ENCODE data around the gene DSG3. TPM values are rescaled to one million over a fixed set of nuclear protein-coding genes. Genes with fewer than 3 reads are reported as not detected.

DSG3 gene
- total and polyA plus RNA-seq, 2 of the 8 experiments (the other 6 are each of a cell fraction or from before 2014, with no cell fraction given) = 0.03 to 0.07 TPM

- no peak for TF ChIP-seq CHD7 (IDR thresholded peaks at IDR 0.05; ENCODE audit: insufficient replicate concordance, low read length)
- TF ChIP-seq CBX5 (IDR thresholded peaks at IDR 0.05; ENCODE audit: low read depth, low read length) = no peak
- TF ChIP-seq ATF2 (IDR thresholded peaks at IDR 0.05; ENCODE audit: low read length) = no peak
- TF ChIP-seq HDAC2 (IDR thresholded peaks at IDR 0.05; ENCODE audit: borderline replicate concordance in 1 of 2, low read depth in 2 of 2, low read length in 2 of 2) = no peak
Observed at GRCh38 chr18:31403409-31403808, 44.1 kb upstream of the DSG3 start (continued).

Measured in H1 (cell line).